Panc1 (cell line): ENCODE results near the gene SH2D3C. TPM values are rescaled to one million over a fixed set of nuclear protein-coding genes. Genes with fewer than 3 reads are reported as not detected.
A peak's percentile ranks its signal among the peaks of the same experiment; 100 is the strongest.

Source experiments
- ATAC-seq: fragments of 200-7000 bp; cut with Tn5 transposase; 2 replicates; pipeline ENCODE4 v1.9.1; 2020; ENCODE audit warnings: mild to moderate bottlenecking, moderate library complexity
- BruUV-seq: library from RNA; stranded (reverse); fragments of 400-500 nt; replicated peaks from 2 replicates; lab custom pipeline; 2021; lab: Mats Ljungman, UMichigan
- CTCF ChIA-PET: fragments of 300-600 bp; sonication (Branson Sonifier 250); formaldehyde crosslinking; loops from one replicate; lab custom pipeline; 2022; ENCODE audit warnings: antibody characterized with exemption; lab: Charles Lee
- POLR2A ChIA-PET: fragments of 300-600 bp; sonication (Branson Sonifier 250); formaldehyde crosslinking; loops from one replicate; lab custom pipeline; 2022; ENCODE audit warnings: antibody characterized with exemption; lab: Charles Lee
- DNase-seq: peaks from one replicate; pipeline ENCODE4 v3.0.0-alpha.2; 2010; ENCODE audit warnings: low read depth, low spot score
- H3K27ac ChIP-seq: 2 replicates; pipeline ENCODE4 v1.5.1; 2011; ENCODE audit warnings: mild to moderate bottlenecking, low read length, inconsistent platforms
- H3K27me3 ChIP-seq: fragments of 200-500 bp; sonication (Bioruptor generic); 2 replicates; pipeline ENCODE4 v1.6.0; 2014; ENCODE audit warnings: low read length, inconsistent platforms; ENCODE audit not compliant: control insufficient read depth, insufficient read depth
- H3K36me3 ChIP-seq: fragments of 200-500 bp; sonication (Bioruptor generic); 2 replicates; pipeline ENCODE4 v1.5.1; 2014; ENCODE audit warnings: inconsistent platforms, mild to moderate bottlenecking, low read length, moderate library complexity; ENCODE audit not compliant: control insufficient read depth, insufficient read depth
- H3K4me1 ChIP-seq: 2 replicates; pipeline ENCODE4 v1.5.1; 2011; ENCODE audit warnings: inconsistent platforms, mild to moderate bottlenecking, low read length, moderate library complexity; ENCODE audit not compliant: control insufficient read depth, insufficient read depth
- H3K4me3 ChIP-seq, 2 experiments: 2 replicates each; pipeline ENCODE4 v1.5.1; 2011 to 2012; ENCODE audit warnings: low read depth in 2 of 2, low read length in 2 of 2, mild to moderate bottlenecking in 2 of 2, inconsistent platforms in 1 of 2, moderate library complexity in 1 of 2
- H3K9me3 ChIP-seq: fragments of 200-500 bp; sonication (Bioruptor generic); 2 replicates; pipeline ENCODE4 v1.5.1; 2014; ENCODE audit warnings: low read depth, mild to moderate bottlenecking, inconsistent platforms, low read length, moderate library complexity; ENCODE audit not compliant: control insufficient read depth, insufficient read depth
- CTCF ChIP-seq: fragments of 450-650 bp; IDR thresholded peaks from 2 replicates; pipeline ENCODE4 v1.5.1; 2017; ENCODE audit warnings: mild to moderate bottlenecking
- POLR2AphosphoS5 ChIP-seq: IDR thresholded peaks from 2 replicates; pipeline ENCODE4 v1.6.1; 2012; ENCODE audit warnings: mild to moderate bottlenecking, low read depth, low read length, moderate library complexity
- REST ChIP-seq, 2 experiments: IDR thresholded peaks; 2 replicates each; pipeline ENCODE4 v1.6.1; 2011 to 2012; ENCODE audit warnings: low read depth in 2 of 2, control low read depth in 1 of 2, low read length in 1 of 2, mild to moderate bottlenecking in 1 of 2, moderate library complexity in 1 of 2; ENCODE audit not compliant: insufficient read depth in 1 of 2
- SIN3A ChIP-seq: IDR thresholded peaks from 2 replicates; pipeline ENCODE4 v1.6.1; 2012; ENCODE audit warnings: low read depth, mild to moderate bottlenecking, low read length, moderate library complexity, borderline replicate concordance; ENCODE audit not compliant: insufficient read depth
- TCF7L2 ChIP-seq: IDR thresholded peaks from 2 replicates; pipeline ENCODE4 v1.6.1; 2011; ENCODE audit warnings: mild to moderate bottlenecking, low read depth, low read length, inconsistent platforms
- in situ Hi-C: cut with HindIII; loops from 2 replicates; pipeline ENCODE4 v1.10.0; 2016; ENCODE audit warnings: low sequenced_read_pairs, low pct_unique_long_range_greater_than_20kb
- intact Hi-C: fragments of 100-400 bp; cut with micrococcal nuclease; formaldehyde crosslinking; loops from one replicate; pipeline ENCODE4 v1.10.0; 2022; ENCODE audit not compliant: unreplicated experiment
- total RNA-seq: library from RNA; stranded (reverse); gene quantifications from one replicate; pipeline ENCODE4 v1.2.1, GENCODE V29; 2021; ENCODE audit not compliant: unreplicated experiment

SH2D3C gene
- total RNA-seq, 1 experiment from 2014 or later = 0.49 TPM

- no TSS peak for BruUV-seq
- in situ Hi-C loops = no loop called here
- CTCF ChIA-PET = no interaction called here
These were observed 78.3 kb downstream of the SH2D3C start for GRCh38 chr9:127700140-127700539.

GRCh38 chr9:127698985-127699670 is 79.3 kb downstream of the SH2D3C start:
- peak; percentile 64; the same call in 1 of the 2 replicates for ATAC-seq
- no TSS peak for BruUV-seq

More at GRCh38 chr9:127700140-127700539, 78.3 kb downstream of the SH2D3C start:
- Histone ChIP-seq H3K4me3 (no peak overlapping the region), H3K27ac (no peak overlapping the region), H3K4me1 (no peaks in the 10 kb centered on the region), H3K9me3 (no peaks in the 10 kb centered on the region), H3K27me3 (no peaks in the 10 kb centered on the region), H3K36me3 (no peaks in the 10 kb centered on the region)
- TF ChIP-seq SIN3A (no peak), REST (IDR thresholded peaks at IDR 0.05; ENCODE audit: insufficient read depth in 1 of 2, low read depth in 2 of 2, low read length in 1 of 2) (no peak), POLR2AphosphoS5 (no peak), TCF7L2 (no peak), CTCF (no peak)
- no peak for DNase-seq
- intact Hi-C loops = no loop called here
- no peak for ATAC-seq
- POLR2A ChIA-PET = interaction anchor here (0.9 kb wide), 1 partner anchor 12 kb away, joined by 3 read pairs; no protein-coding TSS in a partner anchor

More at GRCh38 chr9:127698985-127699670, 79.3 kb downstream of the SH2D3C start:
- no peak overlapping the region for H3K27ac ChIP-seq
- TF ChIP-seq REST (IDR thresholded peaks at IDR 0.05; ENCODE audit: insufficient read depth in 1 of 2, low read depth in 2 of 2, low read length in 1 of 2) = no peak
- TF ChIP-seq TCF7L2 = no peak
- no peak for TF ChIP-seq POLR2AphosphoS5
- TF ChIP-seq SIN3A = no peak
- TF ChIP-seq CTCF = no peak
- DNase-seq = no peak
- no peaks in the 10 kb centered on the region for H3K36me3 ChIP-seq
- in situ Hi-C loops (no loop called here), intact Hi-C loops (no loop called here)
- H3K27me3 ChIP-seq = no peaks in the 10 kb centered on the region
- no peaks in the 10 kb centered on the region for H3K9me3 ChIP-seq
- H3K4me3 ChIP-seq = no peak overlapping the region
- ChIA-PET CTCF (interaction anchor here (0.7 kb wide), 1 partner anchor 83 kb away, joined by 14 read pairs; no protein-coding TSS in a partner anchor), POLR2A (no interaction called here)
- no peaks in the 10 kb centered on the region for H3K4me1 ChIP-seq
